Left renal cortex interstitium (tissue), 4 donors: ENCODE measurements around the gene PLEKHG5. TPM values are rescaled to one million over a fixed set of nuclear protein-coding genes. Genes with fewer than 3 reads are reported as not detected.

Experiments used
- DNase-seq, 4 donors: peaks; one replicate each; pipeline ENCODE4 v3.0.0-alpha.2; 2013; ENCODE audit warnings: low read depth in 4 of 4, low spot score in 2 of 4, missing footprints in 1 of 4
- polyA plus RNA-seq, 4 donors: library from polyadenylated mRNA; unstranded; fragments of 120-200 nt; gene quantifications; one replicate each; pipeline ENCODE4 v1.2.1, GENCODE V29; 2013; ENCODE audit not compliant: insufficient read length in 4 of 4

PLEKHG5 gene
- polyA plus RNA-seq, 4 donors = 10.7 to 27.3 (median 19.9) TPM

GRCh38 chr1:6510493-6510892 lies 19.0 kb upstream of the PLEKHG5 start:
- DNase-seq = no peak

- DNase-seq = no peak
These were observed 18.4 kb upstream of the PLEKHG5 start for GRCh38 chr1:6509919-6510291.

GRCh38 chr1:6509220-6509918 lies 17.9 kb upstream of the PLEKHG5 start:
- DNase-seq = no peak

- no peak for DNase-seq
These were observed 17.3 kb upstream of the PLEKHG5 start for GRCh38 chr1:6508816-6509189.

- DNase-seq = no peak
These were observed 16.8 kb upstream of the PLEKHG5 start for GRCh38 chr1:6508154-6508815.

GRCh38 chr1:6507461-6507911 lies 16.0 kb upstream of the PLEKHG5 start:
- no peak for DNase-seq

GRCh38 chr1:6507037-6507428 lies 15.6 kb upstream of the PLEKHG5 start:
- no peak for DNase-seq

- no peak for DNase-seq
These were observed 15.0 kb upstream of the PLEKHG5 start for GRCh38 chr1:6506210-6507036.

- DNase-seq = no peak
These were observed 14.1 kb upstream of the PLEKHG5 start for GRCh38 chr1:6505367-6506209.

GRCh38 chr1:6504887-6505286 lies 13.4 kb upstream of the PLEKHG5 start:
- DNase-seq = no peak

GRCh38 chr1:6503884-6504602 lies 12.6 kb upstream of the PLEKHG5 start:
- DNase-seq = no peak

GRCh38 chr1:6502000-6502891 lies 10.8 kb upstream of the PLEKHG5 start:
- DNase-seq = no peak

GRCh38 chr1:6501279-6501813 lies 9.9 kb upstream of the PLEKHG5 start:
- DNase-seq = no peak

- no peak for DNase-seq
These were observed 9.2 kb upstream of the PLEKHG5 start for GRCh38 chr1:6500544-6501278.

GRCh38 chr1:6499296-6499695 lies 7.8 kb upstream of the PLEKHG5 start:
- no peak for DNase-seq

- no peak for DNase-seq
These were observed 7.2 kb upstream of the PLEKHG5 start for GRCh38 chr1:6498576-6499111.

- DNase-seq = no peak
These were observed 6.6 kb upstream of the PLEKHG5 start for GRCh38 chr1:6497867-6498575.
